Measurements from ENCODE around the gene MEST. TPM values are rescaled to one million over a fixed set of nuclear protein-coding genes. Genes with fewer than 3 reads are reported as not detected.
"Not testable (repeated sequence)": the region's sequence is repeated elsewhere in the genome, so short reads cannot be mapped to it uniquely, and the experiment has no call there.

MEST gene
- total RNA-seq, 1 donor from 2014 or later = 6.1 TPM

- no peak for DNase-seq (ENCODE audit: low spot score)
- intact Hi-C loops (cut with DNase I) = no loop called here
Observed at GRCh38 chr7:130506358-130506757, 14.5 kb downstream of the MEST start.

- intact Hi-C loops (cut with DNase I); DNase-seq (ENCODE audit: low spot score): not testable (repeated sequence)
Observed at GRCh38 chr7:130512038-130512437, 20.2 kb downstream of the MEST start.

GRCh38 chr7:130513447-130513846 is 21.6 kb downstream of the MEST start:
- intact Hi-C loops (cut with DNase I) = no loop called here
- no peak for DNase-seq (ENCODE audit: low spot score)

- intact Hi-C loops (cut with DNase I) = no loop called here
- DNase-seq (ENCODE audit: low spot score) = no peak
Observed at GRCh38 chr7:130515315-130516040, 23.6 kb downstream of the MEST start.

- intact Hi-C loops (cut with DNase I) = no loop called here
- no peak for DNase-seq (ENCODE audit: low spot score)
Observed at GRCh38 chr7:130521258-130521951, 29.5 kb downstream of the MEST start.

GRCh38 chr7:130523519-130524125 is 31.7 kb downstream of the MEST start:
- DNase-seq (ENCODE audit: low spot score); intact Hi-C loops (cut with DNase I): not testable (repeated sequence)

GRCh38 chr7:130524628-130525027 is 32.7 kb downstream of the MEST start:
- DNase-seq (ENCODE audit: low spot score) = no peak
- intact Hi-C loops (cut with DNase I) = no loop called here

- intact Hi-C loops (cut with DNase I); DNase-seq (ENCODE audit: low spot score): not testable (repeated sequence)
Observed at GRCh38 chr7:130527752-130528355, 36.0 kb downstream of the MEST start.

- no peak for DNase-seq (ENCODE audit: low spot score)
- intact Hi-C loops (cut with DNase I) = no loop called here
Observed at GRCh38 chr7:130529417-130529816, 37.5 kb downstream of the MEST start.

GRCh38 chr7:130537894-130538293 is 46.0 kb downstream of the MEST start:
- DNase-seq (ENCODE audit: low spot score); intact Hi-C loops (cut with DNase I): not testable (repeated sequence)

- intact Hi-C loops (cut with DNase I); DNase-seq (ENCODE audit: low spot score): not testable (repeated sequence)
Observed at GRCh38 chr7:130541287-130541686, 49.4 kb downstream of the MEST start.

GRCh38 chr7:130542297-130542696 is 50.4 kb downstream of the MEST start:
- intact Hi-C loops (cut with DNase I); DNase-seq (ENCODE audit: low spot score): not testable (repeated sequence)

GRCh38 chr7:130543487-130544010 is 51.7 kb downstream of the MEST start:
- intact Hi-C loops (cut with DNase I) = no loop called here
- no peak for DNase-seq (ENCODE audit: low spot score)

- no peak for DNase-seq (ENCODE audit: low spot score)
- intact Hi-C loops (cut with DNase I) = no loop called here
Observed at GRCh38 chr7:130544356-130544755, 52.5 kb downstream of the MEST start.

- no peak for DNase-seq (ENCODE audit: low spot score)
- intact Hi-C loops (cut with DNase I) = no loop called here
Observed at GRCh38 chr7:130553398-130554029, 61.6 kb downstream of the MEST start.

GRCh38 chr7:130554481-130554880 is 62.6 kb downstream of the MEST start:
- intact Hi-C loops (cut with DNase I) = no loop called here
- DNase-seq (ENCODE audit: low spot score) = no peak

Measured in cardiac septum (tissue), 1 donor.